ENCODE data around the gene KRTAP4-6.
"Not testable (repeated sequence)": the region's sequence is repeated elsewhere in the genome, so short reads cannot be mapped to it uniquely, and the experiment has no call there.

Gene KRTAP4-6

GRCh38 chr17:41140360-41141131 lies at the start of gene KRTAP4-6:
Gene KRTAP4-6, minus strand, starts transcription at chr17:41140544. Its CDS starts 57 bp downstream, at chr17:41140487.
- DNase-seq = no peak

DNA sequence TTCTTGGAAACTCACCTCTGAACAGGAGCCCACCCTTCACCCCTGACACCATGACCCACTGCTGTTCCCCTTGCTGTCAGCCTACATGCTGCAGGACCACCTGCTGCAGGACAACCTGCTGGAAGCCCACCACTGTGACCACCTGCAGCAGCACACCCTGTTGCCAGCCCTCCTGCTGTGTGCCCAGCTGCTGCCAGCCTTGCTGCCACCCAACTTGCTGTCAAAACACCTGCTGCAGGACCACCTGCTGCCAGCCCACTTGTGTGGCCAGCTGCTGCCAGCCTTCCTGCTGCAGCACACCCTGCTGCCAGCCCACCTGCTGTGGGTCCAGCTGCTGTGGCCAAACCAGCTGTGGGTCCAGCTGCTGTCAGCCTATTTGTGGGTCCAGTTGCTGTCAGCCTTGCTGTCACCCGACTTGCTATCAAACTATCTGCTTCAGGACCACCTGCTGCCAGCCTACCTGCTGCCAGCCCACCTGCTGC lies 49.5 kb upstream of the KRTAP4-6 start, which contains the start of gene KRTAP9-1:
KRTAP9-1 (plus strand) TSS at position 51 of the 482 bp plus-strand sequence; CDS start at position 51, 0 bp downstream.
- not testable (repeated sequence) for DNase-seq

DNA sequence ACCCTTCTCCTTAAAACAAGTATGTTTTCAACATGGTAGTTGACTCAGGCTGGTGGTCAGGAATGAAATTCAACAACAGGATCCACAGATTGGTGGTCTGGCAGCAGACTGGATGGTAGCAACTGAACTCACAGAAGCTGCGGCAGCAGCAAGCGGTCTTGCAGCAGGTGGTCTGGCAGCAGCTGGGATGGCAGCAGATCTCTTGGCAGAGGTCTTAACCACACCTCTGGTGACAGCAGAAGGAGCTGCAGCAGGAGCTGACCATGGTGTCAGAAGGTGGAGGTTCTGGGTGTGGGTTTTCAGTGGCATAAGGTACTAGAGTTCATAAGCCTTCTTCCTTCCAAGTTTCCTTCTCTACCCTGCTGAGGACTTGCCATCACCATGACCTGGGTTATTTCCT lies 46.5 kb upstream of the KRTAP4-6 start:
- DNase-seq = no peak

DNA sequence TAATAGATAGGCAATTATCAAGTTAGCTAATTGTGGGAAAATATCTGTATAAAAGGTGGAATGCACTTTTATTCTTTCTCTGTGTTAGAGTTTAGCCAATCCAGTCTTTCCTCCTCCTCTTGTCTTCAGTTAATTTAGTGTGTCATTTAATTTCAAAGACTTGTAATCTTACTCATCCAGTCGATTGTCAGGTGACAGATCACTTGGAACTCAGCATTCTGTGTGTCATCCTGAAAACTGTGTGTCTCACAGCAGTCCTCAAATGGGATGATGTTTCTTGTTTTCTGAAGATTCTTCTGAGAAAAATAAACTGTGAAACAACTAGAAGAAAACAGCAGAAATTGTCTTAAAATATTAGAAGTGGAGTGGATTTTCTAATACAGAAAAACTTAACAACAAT lies 44.7 kb upstream of the KRTAP4-6 start:
- no peak for DNase-seq

- DNase-seq = no peak
Measured at GRCh38 chr17:41184480-41184961, 44.2 kb upstream of the KRTAP4-6 start, which contains the start of gene KRTAP4-1. Gene KRTAP4-1, minus strand, starts transcription at chr17:41184911. Its CDS starts 57 bp downstream, at chr17:41184854.

DNA sequence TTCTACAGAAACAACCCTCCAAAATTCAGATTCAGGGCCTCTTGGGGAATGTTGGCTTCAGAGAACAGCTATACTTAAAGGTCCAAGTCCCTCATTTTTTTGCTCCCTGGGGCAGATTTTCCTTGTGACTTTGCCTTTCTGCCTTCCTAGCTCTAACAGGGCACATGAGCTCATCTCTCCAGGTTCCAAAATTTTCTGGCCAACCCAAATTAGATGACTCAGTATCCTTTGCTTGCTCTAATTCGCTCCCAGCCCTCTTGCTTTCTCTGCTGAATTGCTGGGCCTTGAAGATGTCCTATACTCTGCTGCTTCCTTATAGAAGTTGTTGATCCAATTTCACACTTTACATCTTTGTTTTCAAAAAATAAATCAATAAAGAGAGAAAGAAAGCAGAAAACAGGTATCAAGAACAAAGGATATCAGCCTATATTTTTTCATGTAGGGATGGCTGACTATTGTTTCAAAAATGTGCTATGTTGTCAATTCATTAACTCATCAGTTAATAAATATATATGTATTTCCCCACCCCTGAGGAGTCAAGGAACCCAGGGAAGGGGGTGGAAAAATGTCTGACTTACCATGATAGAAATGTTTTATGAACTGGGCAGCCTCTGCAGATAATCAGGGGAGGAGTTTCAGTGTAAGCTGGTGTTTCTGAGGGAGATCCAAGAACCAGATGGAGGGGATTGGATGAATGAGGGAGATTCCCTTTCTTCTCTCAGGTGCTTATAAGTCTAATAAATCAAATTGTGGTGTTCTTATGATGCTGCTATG lies 38.7 kb upstream of the KRTAP4-6 start:
- no peak for DNase-seq

GRCh38 chr17:41178341-41178740 lies 38.0 kb upstream of the KRTAP4-6 start:
- no peak for DNase-seq

DNA sequence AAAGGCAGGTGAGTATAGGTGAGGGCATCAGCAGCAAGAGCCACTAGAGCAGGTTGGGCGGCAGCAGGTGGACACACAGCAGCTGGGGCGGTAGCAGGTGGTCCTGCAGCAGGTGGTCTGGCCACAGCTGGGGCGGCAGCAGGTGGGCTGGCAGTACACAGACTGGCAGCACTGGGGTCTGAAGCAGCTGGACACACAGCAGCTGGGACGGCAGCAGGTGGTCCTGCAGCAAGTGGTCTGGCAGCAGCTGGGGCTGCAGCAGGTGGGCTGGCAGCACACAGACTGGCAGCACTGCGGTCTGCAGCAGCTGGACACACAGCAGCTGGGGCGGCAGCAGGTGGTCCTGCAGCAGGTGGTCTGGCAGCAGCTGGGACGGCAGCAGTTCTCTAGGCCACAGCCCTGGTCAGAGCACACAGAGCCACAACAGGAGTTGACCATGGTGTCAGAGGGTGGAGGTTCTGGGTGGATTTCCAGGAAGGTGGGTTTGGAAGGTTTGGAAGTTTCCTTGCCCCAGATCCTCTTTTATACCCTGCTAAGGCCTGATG lies 37.5 kb upstream of the KRTAP4-6 start, which contains the start of gene KRTAP4-2:
KRTAP4-2 (minus strand) TSS at position 495 of the 545 bp plus-strand sequence; CDS start at position 438, 57 bp downstream.
- DNase-seq = no peak

DNA sequence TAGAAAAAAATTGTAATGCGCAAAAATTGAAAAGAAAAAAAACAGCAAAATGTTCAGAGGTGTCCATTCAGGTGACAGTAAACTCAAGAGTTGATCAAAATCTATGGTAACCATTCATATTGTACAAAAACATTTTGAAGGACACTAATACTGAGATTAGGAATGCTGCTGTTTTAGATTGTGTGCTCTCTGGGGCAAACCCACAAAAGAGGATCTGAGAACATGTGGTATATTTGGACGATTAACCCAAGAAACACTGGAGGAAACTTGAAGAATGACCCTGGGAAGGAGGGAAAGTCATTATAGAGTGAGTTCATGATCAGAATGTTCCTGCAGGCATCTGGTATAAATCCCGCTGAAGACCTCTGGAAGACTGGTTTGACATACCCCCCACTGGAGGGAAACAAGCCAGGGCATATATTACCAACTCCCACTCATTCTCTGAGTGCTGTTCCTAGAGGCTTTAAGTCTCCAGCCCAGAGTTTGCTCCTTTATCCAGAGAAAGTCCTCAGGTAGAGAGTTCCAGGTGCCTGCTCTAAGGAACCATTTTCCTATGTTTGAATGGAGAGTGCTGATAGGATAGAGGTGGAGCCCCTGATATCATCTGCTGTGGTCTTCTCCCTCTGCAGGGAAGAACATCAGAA lies 36.5 kb upstream of the KRTAP4-6 start:
- no peak for DNase-seq

DNA sequence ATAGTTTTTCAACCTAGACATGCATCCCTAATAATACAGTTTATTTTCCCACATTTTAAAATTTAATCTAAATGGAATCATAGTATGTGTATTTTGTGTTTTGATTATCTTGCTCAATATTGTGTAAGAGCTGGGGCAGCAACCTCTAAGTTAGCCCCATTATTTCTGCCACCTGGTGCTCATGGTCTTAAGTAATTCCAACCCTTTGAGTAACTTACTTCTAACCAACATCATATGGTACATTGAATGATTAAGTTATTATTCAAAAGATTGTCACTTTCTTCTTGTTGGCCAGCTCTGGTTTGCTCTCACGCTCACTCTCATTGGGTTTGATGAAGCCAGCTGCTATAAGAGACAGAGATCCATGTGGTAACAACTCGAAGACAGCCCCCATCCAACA lies 31.5 kb upstream of the KRTAP4-6 start:
- no peak for DNase-seq

- DNase-seq = no peak
Measured at GRCh38 chr17:41168121-41168520, 27.8 kb upstream of the KRTAP4-6 start, which contains the start of gene KRTAP4-3. Gene KRTAP4-3, minus strand, starts transcription at chr17:41168221. Its CDS starts 49 bp downstream, at chr17:41168172.

DNA sequence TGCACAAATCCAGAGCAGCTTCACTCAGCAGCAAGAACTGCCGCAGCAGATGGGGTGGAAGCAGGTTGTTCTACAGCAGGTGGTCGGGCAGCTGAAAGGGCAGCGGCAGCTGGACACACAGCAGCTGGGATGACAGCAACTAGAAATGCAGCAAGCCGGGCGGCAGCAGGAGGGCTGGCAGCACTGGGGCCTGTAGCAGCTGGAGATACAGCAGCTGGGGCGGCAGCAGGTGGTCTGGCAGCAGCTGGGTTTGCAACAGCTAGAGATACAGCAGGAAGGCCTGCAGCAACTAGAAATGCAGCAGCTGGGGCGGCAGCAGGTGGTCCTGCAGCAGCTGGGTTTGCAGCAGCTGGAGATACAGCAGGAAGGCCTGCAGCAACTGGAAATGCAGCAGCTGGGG lies 27.2 kb upstream of the KRTAP4-6 start:
- DNase-seq = no peak

GRCh38 chr17:41163828-41164227 lies 23.5 kb upstream of the KRTAP4-6 start:
- DNase-seq = no peak

- DNase-seq = no peak
Measured at GRCh38 chr17:41160648-41161047, 20.3 kb upstream of the KRTAP4-6 start, which contains the start of gene KRTAP4-4. Gene KRTAP4-4, minus strand, starts transcription at chr17:41160748. Its CDS starts 57 bp downstream, at chr17:41160691.

DNA sequence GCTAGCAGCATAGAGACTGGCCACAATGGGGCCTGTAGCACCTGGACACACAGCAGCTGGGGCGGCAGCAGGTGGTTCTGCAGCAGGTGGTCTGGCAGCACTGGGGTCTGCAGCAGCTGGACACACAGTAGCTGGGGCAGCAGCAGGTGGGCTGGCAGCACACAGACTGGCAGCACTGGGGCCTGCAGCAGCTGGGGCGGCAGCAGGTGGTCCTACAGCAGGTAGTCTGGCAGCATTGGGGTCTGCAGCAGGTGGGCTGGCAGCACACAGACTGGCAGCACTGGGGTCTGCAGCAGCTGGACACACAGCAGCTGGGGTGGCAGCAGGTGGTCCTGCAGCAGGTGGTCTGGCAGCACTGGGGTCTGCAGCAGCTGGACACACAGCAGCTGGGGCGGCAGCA lies 19.8 kb upstream of the KRTAP4-6 start:
- not testable (repeated sequence) for DNase-seq

DNA sequence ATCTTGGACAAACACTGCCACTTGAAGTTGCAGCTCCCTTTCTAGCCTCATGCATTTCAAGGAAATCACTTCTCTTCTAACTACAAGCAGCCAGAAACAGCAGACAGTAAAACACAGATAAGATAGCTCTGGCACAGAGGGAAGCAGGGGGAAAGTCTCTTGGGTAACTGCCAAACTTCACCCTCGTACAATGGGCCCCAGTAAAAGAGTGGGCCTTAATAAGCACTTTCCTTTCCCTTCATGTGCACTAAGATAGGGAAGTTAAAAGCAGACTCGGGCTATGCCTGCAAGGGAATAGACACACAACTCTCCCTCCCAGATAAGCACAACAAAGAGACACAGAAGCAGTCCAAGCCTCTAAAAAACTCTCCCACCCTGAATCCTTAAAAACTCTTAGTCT lies 13.5 kb upstream of the KRTAP4-6 start:
- no peak for DNase-seq

GRCh38 chr17:41151525-41151924 lies 11.2 kb upstream of the KRTAP4-6 start:
- DNase-seq = no peak

GRCh38 chr17:41150026-41150425 lies 9.7 kb upstream of the KRTAP4-6 start:
- DNase-seq = no peak

DNA sequence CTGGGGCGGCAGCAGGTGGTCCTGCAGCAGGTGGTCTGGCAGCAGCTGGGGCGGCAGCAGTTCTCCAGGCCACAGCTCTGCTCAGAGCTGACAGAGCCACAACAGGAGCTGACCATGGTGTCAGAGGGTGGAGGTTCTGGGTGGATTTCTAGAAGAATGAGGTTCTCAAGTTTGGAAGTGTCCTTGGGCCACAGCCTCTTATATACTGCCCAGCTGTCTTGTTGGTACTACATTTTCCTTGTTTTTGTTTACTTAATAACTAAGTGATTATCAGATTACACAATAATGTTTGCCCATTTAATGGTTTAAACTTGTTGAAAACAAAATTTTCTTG lies 9.3 kb upstream of the KRTAP4-6 start, which contains the start of gene KRTAP4-5:
KRTAP4-5 (minus strand) TSS at position 174 of the 334 bp plus-strand sequence; CDS start at position 116, 58 bp downstream.
- no peak for DNase-seq

DNA sequence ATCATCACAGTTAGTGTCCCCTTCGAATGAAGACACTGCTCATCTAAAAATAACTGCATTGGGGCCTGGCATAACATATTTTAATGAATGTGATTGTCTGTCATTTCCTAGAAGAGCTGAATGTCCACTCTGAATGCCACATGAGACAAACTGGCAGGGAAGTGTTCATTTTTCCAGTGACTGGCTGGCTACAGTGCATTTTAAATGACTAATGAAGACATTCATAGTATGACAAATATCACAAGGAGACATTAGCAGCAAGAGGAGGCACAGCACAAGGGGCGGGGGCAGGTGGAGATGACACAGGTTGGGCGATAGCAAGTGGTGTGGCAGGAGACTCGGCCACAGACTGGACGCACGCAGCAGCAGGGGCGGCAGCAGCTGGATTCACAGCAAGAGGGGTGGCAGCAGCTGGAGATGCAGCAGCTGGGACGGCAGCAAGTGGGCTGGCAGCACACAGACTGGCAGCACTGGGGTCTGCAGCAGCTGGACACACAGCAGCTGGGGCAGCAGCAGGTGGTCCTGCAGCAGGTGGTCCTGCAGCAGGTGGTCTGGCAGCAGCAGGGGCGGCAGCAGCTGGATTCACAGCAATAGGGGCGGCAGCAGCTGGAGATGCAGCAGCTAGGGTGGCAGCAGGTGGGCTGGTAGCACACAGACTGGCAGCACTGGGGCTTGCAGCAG lies 8.8 kb upstream of the KRTAP4-6 start:
- DNase-seq = not testable (repeated sequence)

DNA sequence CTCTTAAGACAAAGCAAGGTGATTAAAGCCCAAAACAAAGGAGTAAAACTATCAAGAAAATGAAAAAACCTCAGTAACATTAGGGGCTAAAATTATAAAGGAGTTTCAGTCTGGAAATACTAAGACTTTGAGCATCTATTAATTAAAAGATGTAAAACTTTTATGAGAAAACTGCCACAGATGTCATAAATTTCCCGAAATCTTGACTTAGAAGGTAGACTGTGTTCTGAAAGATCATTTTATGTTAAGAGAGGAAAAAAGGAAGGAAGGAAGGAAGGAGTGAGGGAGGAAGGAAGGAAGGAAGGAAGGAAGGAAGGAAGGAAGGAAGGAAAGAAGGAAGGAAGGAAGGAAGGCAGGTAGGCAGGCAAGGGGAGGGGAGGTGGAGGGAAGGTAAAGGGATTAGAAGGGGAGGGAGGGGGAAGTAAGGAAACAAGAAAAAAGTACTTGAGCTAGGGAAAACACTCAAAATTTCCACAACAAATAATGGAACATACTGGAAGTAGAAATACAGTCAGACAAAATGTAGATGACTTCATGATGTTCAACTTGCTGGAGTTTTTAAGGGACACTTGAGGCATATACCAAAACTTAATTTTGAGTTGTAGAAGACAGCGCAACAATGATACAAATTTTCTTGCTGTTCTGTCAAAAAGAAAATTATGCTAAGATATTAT lies 7.3 kb upstream of the KRTAP4-6 start:
- no peak for DNase-seq

Data from bone marrow (tissue), 2 donors.